GM18507 (cell line): ENCODE data around the gene UNC5A.

ENCODE experiments used
- DNase-seq: peaks from one replicate; pipeline ENCODE4 v3.0.0; 2011; ENCODE audit warnings: low read depth; ENCODE audit not compliant: insufficient read length; ENCODE audit errors: extremely low spot score
- FAIRE-seq: peaks from 2 replicates; lab custom pipeline; 2011; peaks lifted over from hg19 to GRCh38; lab: Jason Lieb, UNC

The UNC5A gene

DNA sequence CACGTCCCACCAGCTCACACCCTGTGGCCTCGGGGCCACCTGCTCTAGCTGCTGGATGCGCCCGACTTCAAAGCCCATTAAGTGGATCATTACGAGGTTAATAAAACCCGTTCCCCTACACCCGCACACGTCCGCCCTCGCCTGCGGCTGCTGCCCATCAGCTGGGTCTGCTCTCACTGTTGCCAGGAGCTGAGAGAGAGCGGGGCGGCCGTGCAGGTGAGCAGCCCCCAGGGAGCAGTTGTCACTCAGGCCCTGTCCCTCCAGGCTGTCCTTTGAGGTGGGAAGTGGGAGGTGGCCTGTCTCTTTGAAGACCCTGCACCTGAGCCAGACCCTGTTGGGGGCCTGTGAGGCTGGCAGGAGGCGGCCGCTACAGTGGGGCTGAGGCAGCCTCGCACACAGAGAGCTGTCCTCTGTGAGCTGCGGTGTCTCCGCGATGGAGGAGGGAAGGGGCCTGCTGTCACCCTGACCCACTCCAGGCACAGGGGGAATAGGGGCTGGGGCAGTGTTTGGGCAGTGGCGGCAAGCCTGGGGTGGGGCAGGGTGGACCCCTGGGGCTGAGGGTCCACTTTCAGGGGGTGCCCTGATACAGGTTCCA, 12.8 kb upstream of the UNC5A start:
- FAIRE-seq (no peak), DNase-seq (no peak)

GRCh38 chr5:176798086-176798876, 12.1 kb upstream of the UNC5A start:
- DNase-seq: no peak
- FAIRE-seq: no peak

DNA sequence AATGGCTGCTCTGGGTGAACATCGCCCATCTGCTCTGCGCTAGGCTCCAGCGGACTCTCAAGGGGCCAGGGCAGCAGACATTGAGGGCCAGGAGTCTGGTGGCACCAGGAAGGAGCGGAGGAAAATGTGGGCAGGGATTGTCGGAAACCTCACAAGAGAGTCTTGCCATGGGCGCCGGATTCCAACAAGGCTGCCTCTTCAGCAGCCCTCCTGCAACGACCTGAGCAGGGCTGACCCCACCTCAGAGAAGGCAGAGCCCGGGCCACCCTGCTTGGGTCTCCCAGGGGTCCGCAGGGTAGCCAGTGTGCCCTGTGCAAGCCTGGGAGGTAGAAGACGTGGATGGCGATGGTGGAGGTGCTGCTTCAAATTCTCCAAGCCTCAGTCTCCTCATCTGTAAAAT, 11.4 kb upstream of the UNC5A start:
- DNase-seq: no peak
- no peak for FAIRE-seq

- DNase-seq (no peak), FAIRE-seq (no peak)
Measured at GRCh38 chr5:176799488-176799887, 10.9 kb upstream of the UNC5A start.

DNA sequence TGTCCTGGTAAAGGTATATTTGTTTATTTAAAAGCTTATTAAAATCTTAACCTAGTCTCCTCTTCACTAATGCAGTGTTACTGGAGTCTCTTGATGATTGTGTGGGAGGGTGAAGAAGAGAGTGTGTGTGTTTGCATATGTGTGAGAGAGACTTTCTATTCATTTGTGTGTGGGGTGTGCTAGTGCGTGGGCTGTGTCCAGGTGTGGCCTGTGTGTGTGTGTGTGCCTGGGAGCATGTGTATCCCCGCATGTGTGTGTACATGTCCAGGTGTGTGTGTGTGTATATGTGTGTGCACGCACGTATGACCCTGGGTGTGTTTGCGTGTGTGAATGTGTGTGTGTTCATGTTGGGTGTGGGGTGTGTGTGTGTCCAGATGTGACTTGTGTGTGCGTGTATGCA, 10.3 kb upstream of the UNC5A start:
- DNase-seq (no peak), FAIRE-seq (no peak)

- DNase-seq (no peak), FAIRE-seq (no peak)
Measured at GRCh38 chr5:176802116-176802784, 8.1 kb upstream of the UNC5A start.

DNA sequence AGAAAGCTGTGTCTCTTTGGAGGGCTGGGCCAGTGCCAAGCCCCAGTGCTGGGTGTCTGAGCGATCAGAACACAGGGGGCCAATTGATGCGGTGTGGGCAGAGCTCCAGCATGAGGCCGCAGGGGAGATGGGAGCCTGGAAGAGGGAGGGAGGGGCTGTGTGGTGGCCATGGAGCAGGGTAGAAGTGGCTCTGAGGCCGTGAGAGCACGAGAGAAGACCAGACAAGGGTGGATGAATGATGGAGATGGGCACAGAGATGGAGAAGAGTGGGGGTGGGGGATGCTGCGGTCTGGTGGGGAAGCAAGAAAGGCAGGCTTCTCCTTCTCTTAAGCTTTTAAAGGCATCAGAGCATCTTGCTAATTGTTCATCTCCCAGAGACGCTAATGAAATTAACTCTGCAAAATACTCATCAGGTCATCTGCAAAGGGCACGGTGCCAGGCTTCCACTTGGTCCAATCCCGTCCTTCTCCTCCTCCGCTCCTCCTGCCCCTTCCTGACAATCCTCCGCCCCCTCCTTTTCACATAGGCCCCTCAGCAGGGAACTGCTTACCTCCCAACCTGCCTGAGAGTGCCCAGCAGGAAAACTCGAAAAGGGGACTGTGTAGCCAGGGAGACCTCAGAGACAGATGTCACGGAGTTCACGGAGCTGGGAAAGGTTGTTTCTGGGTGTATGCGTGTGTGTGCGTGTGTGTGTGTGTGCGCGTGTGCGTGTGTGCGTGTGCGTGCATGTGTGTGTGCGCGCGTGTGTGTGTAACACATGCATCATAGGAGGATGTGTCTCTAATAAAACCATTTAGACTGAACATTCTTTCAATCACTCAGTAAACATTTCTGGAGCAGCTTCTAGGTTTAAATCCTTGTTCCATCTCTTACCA, 7.1 kb upstream of the UNC5A start:
- no peak for DNase-seq

DNA sequence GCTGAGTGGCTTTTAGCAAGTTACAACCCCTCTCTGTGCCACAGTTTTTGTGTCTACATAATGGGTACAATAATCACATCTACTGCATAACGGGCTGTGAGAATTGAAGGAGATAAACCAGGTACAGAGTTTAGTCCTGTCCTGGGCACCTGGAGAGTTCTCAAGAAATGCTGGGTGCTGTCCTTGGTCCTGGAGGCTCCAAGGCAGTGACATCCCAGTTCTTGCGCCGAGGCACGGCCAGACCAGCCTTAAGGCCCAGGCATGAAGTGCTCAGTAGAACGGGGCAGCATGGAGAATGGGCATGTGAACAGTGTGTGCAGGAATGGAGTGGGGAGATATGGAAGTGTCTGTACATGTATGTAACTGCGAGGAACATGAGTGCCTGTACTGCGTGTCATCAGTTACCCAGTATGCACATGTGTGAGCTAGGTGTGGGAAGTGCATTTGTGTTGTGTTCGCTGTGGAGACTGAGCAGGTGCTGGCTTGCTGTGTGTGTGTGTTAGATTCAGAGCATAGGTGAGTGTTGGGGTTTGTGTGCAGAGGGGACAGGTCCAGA, 6.3 kb upstream of the UNC5A start:
- no peak for DNase-seq

More for the DNA sequence above, 7.1 kb upstream of the UNC5A start:
- FAIRE-seq: no peak

DNA sequence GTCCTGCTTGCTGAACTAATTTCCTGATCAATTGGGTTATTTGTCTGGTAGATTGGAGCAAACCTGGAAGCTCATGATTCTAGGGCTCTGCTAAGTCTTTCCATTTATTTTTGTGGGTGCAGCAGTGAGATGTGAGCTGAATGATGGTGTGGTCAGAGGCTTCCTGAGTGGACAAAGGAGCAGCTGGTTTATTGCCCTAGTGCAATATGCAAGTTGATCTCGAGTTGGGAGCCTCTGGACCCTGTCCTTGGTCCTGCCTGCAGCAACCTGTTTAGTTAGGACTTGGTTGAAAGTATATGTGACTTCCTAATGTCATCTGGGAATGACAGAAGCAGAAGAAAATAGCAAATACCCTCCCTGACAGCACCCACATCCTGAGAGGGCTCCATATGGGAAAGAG, 4.2 kb upstream of the UNC5A start:
- DNase-seq (no peak), FAIRE-seq (peak; percentile 51)

More for the DNA sequence above, 6.3 kb upstream of the UNC5A start:
- no peak for FAIRE-seq

GRCh38 chr5:176809544-176810080, 747 bp upstream of the UNC5A start:
- no peak for DNase-seq
- no peak for FAIRE-seq

GRCh38 chr5:176810687-176811501, 535 bp downstream of the UNC5A start:
- FAIRE-seq: no peak
- no peak for DNase-seq

DNA sequence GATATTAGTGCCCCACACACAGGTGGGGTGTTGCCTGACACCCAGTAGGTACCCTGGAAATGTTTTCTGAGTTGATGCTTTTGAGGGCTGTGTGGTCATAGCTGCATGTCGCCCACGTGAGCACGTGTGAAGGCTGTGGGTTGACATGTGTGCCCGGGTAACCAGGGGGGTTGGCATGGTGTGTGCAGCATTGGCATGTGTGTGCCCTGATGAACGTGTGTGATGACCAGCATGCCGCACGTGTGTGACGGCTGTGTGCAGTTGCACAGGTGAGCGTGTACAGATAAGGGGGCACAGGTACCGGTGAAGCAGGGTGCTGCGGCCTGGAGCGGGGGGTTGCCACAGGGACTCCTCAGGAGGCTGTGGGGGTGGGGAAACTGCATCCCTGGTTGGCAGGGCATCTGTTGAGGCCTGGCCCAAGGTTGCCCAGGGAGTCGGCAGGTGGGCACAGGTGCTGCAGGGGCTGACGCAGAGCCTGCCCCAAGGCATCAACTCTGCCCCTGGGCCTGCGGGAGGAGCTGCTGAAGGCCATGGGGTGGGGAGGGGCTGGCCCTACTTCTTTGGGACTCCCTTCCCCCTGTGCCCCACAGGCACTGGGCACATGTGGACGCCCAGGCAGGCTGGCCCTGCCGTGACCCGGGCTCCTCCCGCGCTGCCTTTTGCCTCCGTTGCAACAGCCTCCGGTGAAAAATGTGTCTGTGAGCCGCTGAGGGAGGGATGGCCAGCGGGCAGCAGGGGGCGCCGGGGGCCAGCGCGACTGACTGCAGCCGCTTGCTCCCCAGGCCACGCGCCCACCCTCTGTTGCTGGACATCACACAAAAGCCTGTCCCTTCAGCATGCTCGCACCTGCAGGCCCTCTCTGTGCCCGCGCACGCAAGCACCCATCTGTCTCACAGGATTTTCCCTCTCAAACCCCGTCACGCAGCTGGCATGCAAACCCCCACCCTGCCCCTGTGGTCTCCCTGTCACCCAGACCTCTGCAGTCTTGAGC, 2.2 kb downstream of the UNC5A start:
- FAIRE-seq: no peak
- DNase-seq: no peak

- FAIRE-seq: no peak
- DNase-seq: no peak
Measured at GRCh38 chr5:176813587-176814312, 3.4 kb downstream of the UNC5A start.

DNA sequence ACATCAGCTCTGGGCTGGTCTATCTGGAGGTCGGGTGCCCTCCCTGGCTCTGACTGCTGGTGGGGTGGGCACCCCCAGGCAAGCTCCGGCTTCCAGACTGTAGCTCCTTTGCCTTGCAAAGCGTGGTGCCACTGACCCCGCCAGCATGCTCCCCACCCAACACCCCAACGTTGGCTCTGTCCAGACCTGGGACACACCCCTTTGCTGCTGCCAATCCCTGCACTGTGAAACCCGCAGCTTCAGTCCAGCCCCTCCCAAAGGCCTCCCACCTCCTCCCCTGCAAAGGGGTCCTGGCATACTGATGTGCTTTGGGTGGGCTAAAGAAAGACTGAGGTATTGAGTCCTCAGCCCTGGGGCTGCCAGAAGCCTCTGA, 3.9 kb downstream of the UNC5A start:
- no peak for DNase-seq
- no peak for FAIRE-seq

DNA sequence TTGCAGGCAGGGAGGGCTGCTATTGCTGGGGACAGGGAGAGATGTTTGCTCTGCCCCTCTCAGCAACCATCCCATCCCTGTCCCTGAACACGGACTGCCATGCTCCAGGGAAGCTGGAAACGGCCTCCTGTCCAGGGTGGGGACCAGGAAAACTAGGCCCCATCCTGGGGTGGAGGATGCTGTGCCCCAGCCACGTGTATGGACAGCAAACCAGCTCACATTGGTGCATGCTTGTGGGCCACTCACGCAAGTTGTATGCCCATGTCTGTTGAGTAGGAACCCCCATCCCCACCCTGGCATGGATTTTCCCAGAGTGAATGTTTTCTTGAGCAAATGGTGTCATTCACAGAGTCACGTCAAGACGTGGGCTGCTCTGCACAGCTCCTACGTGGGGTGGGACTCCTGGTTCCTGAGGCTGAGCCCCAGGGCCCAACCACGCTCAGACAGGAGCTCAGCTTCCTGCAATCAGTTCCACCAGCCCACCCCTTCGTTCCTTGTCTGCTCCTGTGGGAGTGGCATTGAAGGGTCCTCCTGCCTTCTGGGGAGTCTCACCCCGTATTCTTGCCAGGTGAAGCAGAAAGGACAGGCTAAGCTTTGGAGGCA, 4.6 kb downstream of the UNC5A start:
- FAIRE-seq (no peak), DNase-seq (no peak)

GRCh38 chr5:176816043-176816745, 5.8 kb downstream of the UNC5A start:
- FAIRE-seq: no peak
- DNase-seq: no peak
